ENCODE data around the gene VAC14. TPM values are rescaled to one million over a fixed set of nuclear protein-coding genes. Genes with fewer than 3 reads are reported as not detected.
"Not testable (repeated sequence)": the region's sequence is repeated elsewhere in the genome, so short reads cannot be mapped to it uniquely, and the experiment has no call there.

The VAC14 gene
- 66.8 and 69.2 TPM in 2 replicates for total RNA-seq (2014; rRNA removed; shearing (Covaris generic))

GRCh38 chr16:70800781-70801480 lies at the start of gene VAC14:
Gene VAC14 (minus strand): TSS chr16:70801158. CDS start chr16:70800900, 258 bp downstream.
- DNase-seq (ENCODE audit: low spot score) = peak; percentile 93
- in situ Hi-C loops (cut with HindIII; ENCODE audit: low sequenced_read_pairs) = no loop called here

DNA sequence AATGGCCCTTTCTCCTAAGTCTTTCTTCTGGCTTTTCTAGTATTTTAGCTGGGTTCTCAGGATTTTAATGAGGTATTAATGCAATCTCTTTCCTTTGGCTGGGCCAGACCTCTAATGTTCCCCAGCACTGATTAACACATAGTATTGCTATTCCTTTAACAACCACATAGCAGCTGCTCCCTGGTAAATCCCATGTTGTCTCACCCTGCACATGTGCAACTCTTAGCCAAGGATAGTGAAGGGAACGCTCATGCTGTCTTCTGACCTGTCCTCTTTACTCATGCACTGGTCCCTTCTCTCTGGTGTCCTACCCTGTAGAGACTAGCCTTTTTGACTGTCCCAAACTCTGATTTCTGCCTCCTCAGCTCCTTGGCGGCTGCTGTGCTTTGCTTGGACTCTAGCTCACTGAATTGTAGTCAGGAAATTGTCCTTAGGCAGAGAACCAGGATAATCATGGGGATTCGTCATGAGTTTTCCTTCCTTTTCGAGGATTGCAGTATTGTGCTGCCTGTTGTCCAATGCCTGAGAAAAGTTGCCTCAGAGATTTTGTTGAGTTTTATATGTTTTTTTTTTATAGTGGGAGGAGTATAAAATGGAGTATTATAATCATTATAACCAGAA lies 22.6 kb upstream of the VAC14 start:
- in situ Hi-C loops (cut with HindIII; ENCODE audit: low sequenced_read_pairs); DNase-seq (ENCODE audit: low spot score): not testable (repeated sequence)

DNA sequence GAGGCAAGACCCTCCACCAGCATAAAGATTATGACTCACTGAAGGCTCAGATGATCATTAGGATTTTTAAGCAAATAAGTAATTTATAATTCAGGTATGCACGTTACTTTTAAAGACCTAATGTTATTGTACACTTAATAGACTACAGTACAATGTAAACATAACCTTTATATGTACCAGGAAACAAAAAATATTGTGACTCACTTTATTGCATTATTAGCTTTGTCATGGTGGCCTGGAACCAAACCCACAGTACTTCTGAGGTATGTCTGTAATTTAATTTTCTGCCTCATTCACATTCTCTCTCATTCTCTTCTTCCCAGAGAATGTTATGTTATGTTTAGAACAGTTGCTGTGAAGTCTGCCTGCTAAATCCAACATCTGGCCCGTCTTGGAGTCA lies 21.8 kb upstream of the VAC14 start:
- DNase-seq (ENCODE audit: low spot score); in situ Hi-C loops (cut with HindIII; ENCODE audit: low sequenced_read_pairs): not testable (repeated sequence)

GRCh38 chr16:70818088-70818487 lies 17.1 kb upstream of the VAC14 start:
- DNase-seq (ENCODE audit: low spot score); in situ Hi-C loops (cut with HindIII; ENCODE audit: low sequenced_read_pairs): not testable (repeated sequence)

DNA sequence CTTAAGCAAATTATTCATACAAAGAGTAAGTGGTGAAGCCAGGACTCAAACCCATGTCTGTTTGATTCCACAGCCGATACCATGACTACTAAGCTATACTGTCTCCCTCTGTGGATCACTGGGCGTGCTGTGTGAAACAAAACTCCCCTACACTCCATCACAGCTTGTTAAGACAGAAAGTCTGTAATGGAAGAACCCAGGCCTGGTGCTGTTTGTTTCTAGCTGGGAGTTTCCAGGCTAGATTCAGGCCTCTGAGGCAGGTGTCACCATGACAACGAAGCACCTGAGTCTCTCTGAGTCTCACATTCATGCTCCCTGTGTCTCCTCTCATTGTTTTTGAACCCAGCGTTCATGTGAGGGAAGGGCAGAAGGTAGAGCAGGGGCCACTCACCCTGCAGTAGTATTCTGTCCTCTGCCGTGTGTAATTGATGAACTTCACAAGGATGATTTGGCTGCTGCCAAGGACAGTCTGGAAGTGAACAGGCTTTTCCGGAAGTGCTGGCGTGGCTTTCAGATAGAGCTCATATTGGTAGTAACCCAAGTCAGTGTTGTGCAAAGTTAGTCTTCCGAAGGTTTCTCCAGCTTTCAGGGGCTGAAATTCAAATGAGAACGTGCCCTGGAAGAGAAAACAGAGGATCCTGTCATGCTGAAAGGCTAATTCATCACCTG lies 8.6 kb upstream of the VAC14 start:
- in situ Hi-C loops (cut with HindIII; ENCODE audit: low sequenced_read_pairs) = no loop called here
- DNase-seq (ENCODE audit: low spot score) = no peak

DNA sequence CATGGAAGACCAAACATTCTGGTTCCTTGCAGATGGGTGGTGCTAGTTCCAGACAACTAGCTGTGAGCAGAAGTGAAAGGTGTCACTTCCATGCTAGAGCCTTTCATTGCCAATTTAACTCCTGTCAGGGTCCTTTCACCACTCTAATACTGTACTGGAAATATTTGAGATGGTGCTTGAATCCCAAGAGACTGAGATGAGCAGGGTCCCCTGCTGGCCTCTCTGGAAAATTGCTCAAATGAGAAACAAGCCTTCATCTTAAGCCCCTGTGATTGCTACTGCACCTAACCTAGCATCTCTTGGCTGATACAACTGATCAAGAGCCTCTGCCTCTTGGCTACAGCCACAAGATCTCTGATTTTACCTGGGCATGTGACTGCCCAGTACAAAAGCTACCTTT lies 7.4 kb upstream of the VAC14 start:
- no peak for DNase-seq (ENCODE audit: low spot score)

DNA sequence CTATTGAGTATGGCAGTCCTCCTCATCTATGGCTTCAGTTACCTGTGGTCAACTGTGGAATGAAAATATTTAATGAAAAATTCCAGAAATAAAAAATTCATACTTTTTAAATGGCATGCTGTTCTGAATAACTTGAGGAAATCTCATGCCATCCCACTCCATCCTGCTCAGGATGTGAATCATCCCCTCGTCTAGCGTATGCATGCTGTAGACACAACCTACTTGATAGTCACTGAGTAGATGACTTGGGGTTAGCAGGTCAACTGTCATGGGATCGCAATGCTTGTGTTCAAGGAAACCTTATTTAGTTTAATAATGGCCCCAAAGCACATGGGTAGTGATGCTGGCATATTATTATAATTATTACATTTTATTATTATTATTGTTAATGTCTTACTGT lies 4.8 kb upstream of the VAC14 start:
- in situ Hi-C loops (cut with HindIII; ENCODE audit: low sequenced_read_pairs) = no loop called here
- no peak for DNase-seq (ENCODE audit: low spot score)

More for the DNA sequence above, 7.4 kb upstream of the VAC14 start:
- in situ Hi-C loops (cut with HindIII; ENCODE audit: low sequenced_read_pairs) = no loop called here

GRCh38 chr16:70805380-70805779 lies 4.4 kb upstream of the VAC14 start:
- in situ Hi-C loops (cut with HindIII; ENCODE audit: low sequenced_read_pairs) = no loop called here
- DNase-seq (ENCODE audit: low spot score) = no peak

GRCh38 chr16:70804734-70805169 lies 3.8 kb upstream of the VAC14 start:
- in situ Hi-C loops (cut with HindIII; ENCODE audit: low sequenced_read_pairs) = no loop called here
- DNase-seq (ENCODE audit: low spot score) = no peak

DNA sequence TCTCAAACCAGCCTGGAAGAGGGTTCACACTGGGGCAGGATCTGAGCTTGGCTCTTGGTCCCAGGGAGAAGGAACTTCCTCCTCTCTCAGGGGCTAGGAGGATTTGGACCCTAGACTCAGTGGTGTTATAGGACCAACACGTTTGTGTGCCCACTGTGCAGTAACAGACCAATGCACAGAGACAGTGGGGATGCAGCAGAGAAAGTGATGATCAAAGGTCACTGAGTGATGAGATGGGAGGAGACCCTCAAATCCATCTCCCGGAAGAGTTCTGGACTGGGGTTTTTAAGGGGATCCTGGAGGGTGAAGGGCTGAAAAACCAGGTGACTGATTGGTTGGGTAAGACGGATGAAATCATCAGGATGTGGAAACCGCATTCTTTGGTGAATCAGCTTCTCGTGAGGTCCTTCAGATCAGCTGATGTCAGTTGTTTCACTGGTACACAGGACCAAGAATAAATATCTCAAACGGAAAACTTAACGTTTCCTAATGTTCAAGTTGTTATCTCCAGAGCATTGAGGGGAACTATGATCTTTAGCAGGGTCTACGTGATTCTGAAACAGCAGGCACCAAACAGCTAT lies 3.3 kb upstream of the VAC14 start:
- in situ Hi-C loops (cut with HindIII; ENCODE audit: low sequenced_read_pairs) = no loop called here
- no peak for DNase-seq (ENCODE audit: low spot score)

GRCh38 chr16:70803319-70803718 lies 2.4 kb upstream of the VAC14 start:
- DNase-seq (ENCODE audit: low spot score) = no peak
- in situ Hi-C loops (cut with HindIII; ENCODE audit: low sequenced_read_pairs) = no loop called here

- no peak for DNase-seq (ENCODE audit: low spot score)
- in situ Hi-C loops (cut with HindIII; ENCODE audit: low sequenced_read_pairs) = no loop called here
These were observed 653 bp upstream of the VAC14 start for GRCh38 chr16:70801611-70802010.

- DNase-seq (ENCODE audit: low spot score) = no peak
- in situ Hi-C loops (cut with HindIII; ENCODE audit: low sequenced_read_pairs) = no loop called here
These were observed 647 bp downstream of the VAC14 start for GRCh38 chr16:70800311-70800710.

DNA sequence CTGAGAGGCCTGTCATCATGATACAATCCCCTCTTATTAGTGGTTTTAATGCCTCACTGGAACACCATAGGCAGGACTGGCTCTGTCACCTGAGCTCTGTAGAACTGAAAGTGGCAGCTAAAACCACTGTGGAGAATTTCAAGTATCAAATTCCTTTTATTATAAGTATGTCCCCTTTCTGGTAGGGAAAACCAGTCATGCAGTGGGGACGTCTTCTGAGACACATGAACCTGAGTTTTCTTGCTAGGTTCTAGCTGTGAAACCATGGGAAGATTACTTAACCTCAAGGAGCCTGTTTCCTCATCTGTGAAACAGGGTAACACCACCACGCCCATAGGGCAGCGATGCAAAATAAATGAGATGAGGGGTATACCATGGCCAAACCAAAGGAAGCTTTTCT lies 4.7 kb downstream of the VAC14 start:
- no peak for DNase-seq (ENCODE audit: low spot score)
- in situ Hi-C loops (cut with HindIII; ENCODE audit: low sequenced_read_pairs) = no loop called here

DNA sequence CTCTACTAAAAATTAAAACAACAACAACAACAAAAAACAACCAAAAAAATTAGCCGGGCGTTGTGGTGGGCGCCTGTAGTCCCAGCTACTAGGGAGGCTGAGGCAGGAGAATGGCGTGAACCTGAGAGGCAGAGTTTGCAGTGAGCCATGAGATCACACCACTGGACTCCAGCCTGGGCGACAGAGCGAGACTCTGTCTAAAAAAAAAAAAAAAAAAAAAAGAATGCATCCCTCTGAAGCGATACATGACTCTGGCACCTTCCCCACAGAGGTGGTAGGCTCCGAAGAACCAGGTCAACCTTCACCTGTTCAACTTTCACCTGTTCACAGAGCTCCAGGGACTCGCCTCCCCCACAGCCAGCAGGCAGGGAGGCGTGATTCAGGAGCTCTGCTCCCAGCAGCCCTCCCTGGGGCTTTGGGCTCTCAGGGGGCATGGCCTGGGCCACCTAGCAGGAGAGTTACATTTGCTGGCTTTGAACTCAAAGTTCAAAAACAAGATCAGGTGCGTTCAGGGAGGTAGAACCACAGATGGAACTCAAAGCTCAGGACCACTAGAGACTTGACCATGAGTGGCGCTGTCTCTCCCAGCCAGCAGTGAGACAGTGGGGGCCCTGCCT lies 5.6 kb downstream of the VAC14 start:
- in situ Hi-C loops (cut with HindIII; ENCODE audit: low sequenced_read_pairs) = no loop called here
- DNase-seq (ENCODE audit: low spot score) = no peak

GRCh38 chr16:70793851-70794502 lies 7.0 kb downstream of the VAC14 start:
- DNase-seq (ENCODE audit: low spot score) = no peak
- in situ Hi-C loops (cut with HindIII; ENCODE audit: low sequenced_read_pairs) = no loop called here

DNA sequence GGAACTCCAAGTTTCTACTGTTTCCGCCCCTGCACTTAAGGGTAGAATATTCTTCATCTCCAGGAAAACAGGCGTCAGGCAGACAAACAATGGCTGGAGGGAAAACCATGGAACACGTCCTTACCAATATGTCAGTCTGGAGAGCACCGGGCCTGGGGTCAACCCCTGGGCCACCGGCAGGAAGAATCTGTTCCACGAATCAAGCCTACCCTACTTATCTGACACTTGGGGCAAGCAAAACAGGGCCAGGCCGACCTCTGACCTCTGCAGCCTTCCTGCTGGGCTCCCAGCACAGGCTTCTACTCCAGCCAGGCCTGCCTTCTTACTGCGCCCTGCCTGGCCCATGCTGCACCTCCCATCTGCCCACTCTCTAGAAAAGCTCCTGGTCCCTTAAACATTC lies 10.1 kb downstream of the VAC14 start:
- DNase-seq (ENCODE audit: low spot score) = no peak
- in situ Hi-C loops (cut with HindIII; ENCODE audit: low sequenced_read_pairs) = no loop called here

- no peak for DNase-seq (ENCODE audit: low spot score)
- in situ Hi-C loops (cut with HindIII; ENCODE audit: low sequenced_read_pairs) = no loop called here
These were observed 11.1 kb downstream of the VAC14 start for GRCh38 chr16:70789595-70790447.
